HG03039 (cell line): ENCODE results near the gene APOC3.

Experiments
- ATAC-seq: cut with Tn5 transposase; IDR thresholded peaks from one replicate; pipeline ENCODE4 v1.9.1; 2021; ENCODE audit warnings: mild to moderate bottlenecking, moderate library complexity; ENCODE audit not compliant: unreplicated experiment

The APOC3 gene

GRCh38 chr11:116869610-116870009, 39.9 kb downstream of the APOC3 start:
- ATAC-seq: no peak

GRCh38 chr11:116870054-116870453, 40.3 kb downstream of the APOC3 start:
- ATAC-seq: no peak

GRCh38 chr11:116871248-116871647, 41.5 kb downstream of the APOC3 start:
- no peak for ATAC-seq

GRCh38 chr11:116873381-116873780, 43.7 kb downstream of the APOC3 start:
- no peak for ATAC-seq

GRCh38 chr11:116874251-116874650, 44.5 kb downstream of the APOC3 start:
- no peak for ATAC-seq

- no peak for ATAC-seq
These were observed 45.5 kb downstream of the APOC3 start for GRCh38 chr11:116875194-116875593.

GRCh38 chr11:116876656-116877055, 46.9 kb downstream of the APOC3 start:
- no peak for ATAC-seq

GRCh38 chr11:116879800-116880625, 50.3 kb downstream of the APOC3 start:
- ATAC-seq: no peak

GRCh38 chr11:116881143-116881542, 51.4 kb downstream of the APOC3 start:
- no peak for ATAC-seq

GRCh38 chr11:116882386-116882785, 52.7 kb downstream of the APOC3 start:
- ATAC-seq: no peak
